ENCODE results near the gene ZMYND8. TPM values are rescaled to one million over a fixed set of nuclear protein-coding genes. Genes with fewer than 3 reads are reported as not detected.
"Not testable (repeated sequence)": the region's sequence is repeated elsewhere in the genome, so short reads cannot be mapped to it uniquely, and the experiment has no call there.

ZMYND8 gene
- total RNA-seq, 1 donor from 2014 or later, result 17.3 TPM

GRCh38 chr20:47202733-47203667 lies 153.5 kb downstream of the ZMYND8 start:
- DNase-seq, result no peak

GRCh38 chr20:47201074-47201730 lies 155.3 kb downstream of the ZMYND8 start:
- DNase-seq, result no peak

GRCh38 chr20:47198996-47199552 lies 157.4 kb downstream of the ZMYND8 start:
- DNase-seq, result no peak

GRCh38 chr20:47198254-47198671 lies 158.2 kb downstream of the ZMYND8 start:
- no peak for DNase-seq

- DNase-seq, result peak; percentile 77
Measured at GRCh38 chr20:47196091-47197081, 160.1 kb downstream of the ZMYND8 start.

- no peak for DNase-seq
Measured at GRCh38 chr20:47195573-47195972, 160.9 kb downstream of the ZMYND8 start.

GRCh38 chr20:47191956-47192355 lies 164.5 kb downstream of the ZMYND8 start:
- DNase-seq, result no peak

- DNase-seq, result no peak
Measured at GRCh38 chr20:47191074-47191673, 165.3 kb downstream of the ZMYND8 start.

- DNase-seq, result no peak
Measured at GRCh38 chr20:47189060-47189459, 167.4 kb downstream of the ZMYND8 start.

GRCh38 chr20:47188540-47188939 lies 168.0 kb downstream of the ZMYND8 start:
- DNase-seq, result no peak

- DNase-seq, result no peak
Measured at GRCh38 chr20:47187450-47188195, 168.9 kb downstream of the ZMYND8 start.

- no peak for DNase-seq
Measured at GRCh38 chr20:47183367-47183766, 173.1 kb downstream of the ZMYND8 start.

GRCh38 chr20:47181056-47181862 lies 175.2 kb downstream of the ZMYND8 start:
- peak; percentile 18 for DNase-seq

GRCh38 chr20:47179267-47179666 lies 177.2 kb downstream of the ZMYND8 start:
- DNase-seq, result no peak

- no peak for DNase-seq
Measured at GRCh38 chr20:47178851-47179250, 177.6 kb downstream of the ZMYND8 start.

- no peak for DNase-seq
Measured at GRCh38 chr20:47178277-47178676, 178.2 kb downstream of the ZMYND8 start.

GRCh38 chr20:47176217-47176616 lies 180.3 kb downstream of the ZMYND8 start:
- not testable (repeated sequence) for DNase-seq

GRCh38 chr20:47175493-47175892 lies 181.0 kb downstream of the ZMYND8 start:
- DNase-seq, result no peak

GRCh38 chr20:47174456-47175243 lies 181.8 kb downstream of the ZMYND8 start:
- no peak for DNase-seq
